ENCODE measurements around the gene LGMN.
"Not testable (repeated sequence)": the region's sequence is repeated elsewhere in the genome, so short reads cannot be mapped to it uniquely, and the experiment has no call there.

GRCh38 chr14:92714739-92715307, 33.6 kb downstream of the LGMN start:
- TF ChIP-seq EZH2phosphoT487 (IDR thresholded peaks at IDR 0.05; ENCODE audit: borderline replicate concordance): not testable (repeated sequence)
- peak; percentile 83 for TF ChIP-seq CTCF (conservative IDR thresholded peaks at IDR 0.05; ENCODE audit: low read length)
